DMS53 (cell line): Measurements from ENCODE around the gene EFHC2.

Experiments used
- DNase-seq: peaks from one replicate; lab custom pipeline; 2025; lab: John Stamatoyannopoulos, UW

Gene EFHC2

GRCh38 chrX:44343412-44344141 lies at the start of gene EFHC2:
TSS of gene EFHC2 (minus strand) at chrX:44343672. CDS start at chrX:44343588, 84 bp downstream.
- DNase-seq = peak; percentile 69

GRCh38 chrX:44392767-44393166 lies 49.3 kb upstream of the EFHC2 start:
- no peak for DNase-seq

GRCh38 chrX:44384688-44385338 lies 41.3 kb upstream of the EFHC2 start:
- DNase-seq = no peak

- DNase-seq = no peak
These were observed 39.4 kb upstream of the EFHC2 start for GRCh38 chrX:44382871-44383270.

GRCh38 chrX:44352758-44353157 lies 9.3 kb upstream of the EFHC2 start:
- no peak for DNase-seq

- DNase-seq = no peak
These were observed 6.1 kb upstream of the EFHC2 start for GRCh38 chrX:44349561-44349960.

- peak; percentile 13 for DNase-seq
These were observed 1.2 kb upstream of the EFHC2 start for GRCh38 chrX:44344687-44345086.

- DNase-seq = peak; percentile 28
These were observed 722 bp upstream of the EFHC2 start for GRCh38 chrX:44344194-44344593.

- no peak for DNase-seq
These were observed 606 bp downstream of the EFHC2 start for GRCh38 chrX:44342866-44343265.

- no peak for DNase-seq
These were observed 5.1 kb downstream of the EFHC2 start for GRCh38 chrX:44338361-44338760.

- DNase-seq = no peak
These were observed 11.0 kb downstream of the EFHC2 start for GRCh38 chrX:44332437-44332836.

GRCh38 chrX:44330227-44330626 lies 13.2 kb downstream of the EFHC2 start:
- DNase-seq = no peak

GRCh38 chrX:44319550-44319949 lies 23.9 kb downstream of the EFHC2 start:
- no peak for DNase-seq

GRCh38 chrX:44317181-44317580 lies 26.3 kb downstream of the EFHC2 start:
- no peak for DNase-seq

- no peak for DNase-seq
These were observed 28.7 kb downstream of the EFHC2 start for GRCh38 chrX:44314808-44315207.

GRCh38 chrX:44314259-44314734 lies 29.2 kb downstream of the EFHC2 start:
- DNase-seq = no peak

GRCh38 chrX:44312421-44312820 lies 31.1 kb downstream of the EFHC2 start:
- DNase-seq = no peak

- DNase-seq = no peak
These were observed 33.2 kb downstream of the EFHC2 start for GRCh38 chrX:44310227-44310626.

GRCh38 chrX:44308869-44309268 lies 34.6 kb downstream of the EFHC2 start:
- peak; percentile 22 for DNase-seq

GRCh38 chrX:44306356-44306755 lies 37.1 kb downstream of the EFHC2 start:
- DNase-seq = no peak

GRCh38 chrX:44305921-44306320 lies 37.6 kb downstream of the EFHC2 start:
- no peak for DNase-seq

- DNase-seq = no peak
These were observed 40.4 kb downstream of the EFHC2 start for GRCh38 chrX:44303119-44303518.

- DNase-seq = no peak
These were observed 44.3 kb downstream of the EFHC2 start for GRCh38 chrX:44299177-44299576.
